Activated T-cell treated with anti-CD3 and anti-CD28 coated beads, Interleukin-2, amount 50 U/mL, for 1 hour (primary cell): ENCODE data around the gene CAMK4.
"Not testable (repeated sequence)": the region's sequence is repeated elsewhere in the genome, so short reads cannot be mapped to it uniquely, and the experiment has no call there.

Experiments used
- DNase-seq: peaks from one replicate; pipeline ENCODE4 v3.0.0-alpha.2; 2020

Gene CAMK4

GRCh38 chr5:111229871-111230810 lies 6.0 kb downstream of the CAMK4 start:
- DNase-seq = no peak

GRCh38 chr5:111231119-111231518 lies 6.9 kb downstream of the CAMK4 start:
- DNase-seq = peak; percentile 33

DNA sequence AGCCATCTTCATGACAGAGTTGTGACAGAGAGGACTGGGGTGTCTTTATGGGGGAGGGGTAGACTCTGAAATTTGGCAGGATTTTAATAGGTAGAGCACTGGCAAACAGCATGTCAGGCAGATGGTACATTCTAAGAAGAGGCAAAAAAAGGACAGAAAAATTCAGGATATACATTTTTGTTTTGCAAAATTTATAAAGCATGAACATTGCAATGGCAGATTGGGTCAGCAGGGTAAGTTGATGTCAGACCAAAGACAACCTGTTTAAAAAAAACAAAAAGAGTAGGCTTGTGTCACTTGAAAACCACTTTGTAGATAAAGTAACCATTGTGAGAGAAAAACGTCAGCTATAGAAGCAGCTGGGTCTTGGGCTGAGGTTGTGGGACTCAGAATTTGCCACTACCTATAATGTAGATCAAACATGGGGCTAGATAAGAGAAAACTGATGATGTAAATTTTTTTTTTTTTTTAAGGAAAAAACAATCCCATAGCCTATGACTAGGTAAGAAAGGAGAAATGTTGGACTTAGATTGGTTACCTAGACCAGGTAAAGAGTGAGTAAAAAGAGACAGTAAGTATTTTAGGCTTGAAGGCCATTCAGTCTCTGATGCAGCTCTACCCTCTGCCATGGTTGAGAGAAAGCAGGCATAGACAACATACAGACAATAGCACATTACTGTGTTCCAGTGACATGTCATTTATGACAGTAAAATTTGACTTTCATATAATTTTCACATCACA lies 8.3 kb downstream of the CAMK4 start:
- no peak for DNase-seq

DNA sequence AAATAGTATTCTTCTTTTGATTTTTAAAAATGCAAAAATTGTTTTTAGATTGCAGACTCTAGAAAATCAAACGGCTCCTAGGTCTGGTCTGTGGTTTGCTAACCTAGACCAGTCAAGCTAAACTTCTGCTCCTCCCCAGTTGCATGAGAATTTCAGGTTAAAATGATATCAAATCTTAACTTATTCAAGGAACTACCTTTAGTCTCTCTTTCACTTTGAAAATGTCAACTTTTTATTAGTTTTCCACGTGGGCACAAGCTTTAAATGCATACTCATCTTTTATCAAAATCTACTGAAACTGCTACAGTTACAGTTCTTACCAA lies 8.8 kb downstream of the CAMK4 start:
- DNase-seq = no peak

DNA sequence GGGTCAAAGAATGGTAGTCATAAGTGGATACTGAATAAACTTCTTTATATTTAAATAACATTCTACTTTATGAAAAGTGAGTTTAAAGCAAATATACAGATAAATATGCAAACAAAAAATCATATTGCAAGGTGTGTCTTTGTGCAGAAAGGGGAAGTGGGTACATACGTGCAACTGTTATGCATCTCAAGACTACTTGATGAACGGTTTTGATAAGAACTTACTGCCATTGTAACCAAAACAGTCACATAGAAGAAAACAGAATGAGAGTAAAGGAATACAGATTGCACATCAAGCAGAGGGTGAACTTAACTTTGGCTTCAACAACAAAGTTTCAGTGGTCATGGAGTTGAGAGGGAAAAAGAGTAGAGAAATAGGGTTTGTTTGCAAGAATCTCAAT lies 9.9 kb downstream of the CAMK4 start:
- no peak for DNase-seq

- DNase-seq = no peak
Measured at GRCh38 chr5:111235635-111236034, 11.5 kb downstream of the CAMK4 start.

DNA sequence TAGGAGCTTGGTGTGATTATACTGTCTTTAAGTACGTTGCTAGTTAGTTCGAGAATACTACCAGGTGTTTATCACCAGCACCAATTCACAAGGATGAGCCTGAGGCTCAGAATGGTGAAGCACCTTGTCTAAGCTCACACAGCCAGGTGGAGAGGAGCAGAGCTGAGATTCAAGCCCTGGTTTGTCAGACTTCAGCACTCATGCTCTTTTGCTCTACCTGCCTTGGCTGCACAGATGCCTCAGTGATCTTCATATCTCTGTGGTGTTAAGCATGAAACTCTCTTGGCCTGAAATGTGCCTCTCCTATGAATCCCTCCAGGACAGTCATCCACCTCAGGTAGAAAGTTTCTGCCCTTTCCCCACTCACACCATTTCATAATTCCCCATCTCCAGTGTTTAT lies 12.2 kb downstream of the CAMK4 start:
- no peak for DNase-seq

DNA sequence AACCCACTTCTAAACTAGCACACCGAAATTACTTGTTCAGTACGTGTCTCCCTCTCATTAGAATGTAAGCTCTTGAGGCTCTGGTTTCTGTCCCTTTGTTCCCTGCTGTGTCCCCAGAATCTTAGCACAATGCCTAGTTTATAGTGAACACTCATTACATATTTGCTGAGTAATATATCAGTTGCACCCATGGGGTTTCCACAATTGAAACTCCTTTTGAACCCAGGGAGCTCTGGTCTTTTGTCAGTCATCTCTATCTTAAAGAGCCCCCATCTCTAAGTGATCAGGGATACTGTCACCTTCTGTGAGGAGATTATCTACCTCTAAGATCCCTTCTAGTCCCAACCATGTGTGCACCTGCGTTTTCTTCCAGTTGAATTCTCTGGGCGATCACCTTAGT lies 12.8 kb downstream of the CAMK4 start:
- no peak for DNase-seq

DNA sequence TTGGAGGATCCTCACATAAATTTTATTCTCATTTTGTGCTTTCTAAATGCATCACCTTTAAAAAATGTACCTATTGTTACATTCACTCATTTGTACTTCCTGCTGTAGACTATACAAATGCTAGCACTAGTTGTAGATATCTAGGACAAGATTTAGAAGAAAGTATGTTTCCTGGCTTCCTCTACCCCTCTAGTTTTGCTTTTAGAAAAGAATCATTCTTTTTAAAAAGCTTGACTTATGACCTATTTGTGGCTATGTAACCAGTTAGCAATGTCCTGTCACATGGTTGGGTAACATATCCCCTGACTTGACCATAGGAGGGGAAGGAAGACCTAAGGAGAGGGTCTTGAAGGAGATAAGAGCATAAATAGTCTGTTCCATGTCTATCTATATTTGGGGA lies 13.3 kb downstream of the CAMK4 start:
- DNase-seq = no peak

GRCh38 chr5:111238431-111239225 lies 14.4 kb downstream of the CAMK4 start:
- no peak for DNase-seq

GRCh38 chr5:111241696-111242095 lies 17.5 kb downstream of the CAMK4 start:
- no peak for DNase-seq

DNA sequence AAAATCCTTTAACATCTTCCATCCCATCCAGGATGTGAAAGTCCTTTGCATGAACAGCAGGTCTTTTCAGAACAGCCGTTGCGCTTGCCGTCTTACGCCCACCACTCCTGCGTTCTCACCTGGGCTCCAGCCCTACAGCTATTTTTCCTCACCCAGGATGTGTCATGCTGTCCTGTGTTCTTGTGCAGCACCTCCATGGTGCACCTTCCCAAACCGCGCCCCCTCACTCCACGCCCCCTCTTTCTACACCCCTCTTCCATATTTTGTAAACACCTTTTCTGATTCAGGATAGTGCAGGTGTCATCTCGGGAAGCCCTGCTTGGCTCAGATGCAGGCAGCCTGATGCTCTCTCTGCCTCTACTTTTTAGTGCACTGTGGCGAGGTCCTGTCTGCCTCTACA lies 18.4 kb downstream of the CAMK4 start:
- no peak for DNase-seq

GRCh38 chr5:111243318-111243717 lies 19.1 kb downstream of the CAMK4 start:
- DNase-seq = no peak

- no peak for DNase-seq
Measured at GRCh38 chr5:111245654-111246053, 21.5 kb downstream of the CAMK4 start.

- no peak for DNase-seq
Measured at GRCh38 chr5:111246459-111246858, 22.3 kb downstream of the CAMK4 start.

DNA sequence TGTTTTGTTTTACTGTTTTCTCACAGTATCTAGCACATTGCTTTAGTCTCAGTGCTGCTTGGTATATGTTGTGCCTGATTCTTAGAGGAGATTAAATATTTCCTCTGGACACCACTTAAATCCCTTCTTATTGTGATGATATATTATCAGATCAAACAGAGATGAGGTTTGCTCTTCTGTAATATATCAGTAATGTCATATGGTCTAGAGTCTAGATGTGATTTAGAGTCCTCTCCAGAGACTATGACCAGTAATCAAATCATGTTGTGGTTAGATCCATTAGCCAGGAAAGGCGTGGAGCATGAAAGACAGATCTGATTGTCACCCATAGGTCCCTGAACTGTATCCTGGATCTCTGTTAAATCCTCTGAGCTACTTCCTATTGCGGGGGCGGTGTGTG lies 24.4 kb downstream of the CAMK4 start:
- DNase-seq = no peak

DNA sequence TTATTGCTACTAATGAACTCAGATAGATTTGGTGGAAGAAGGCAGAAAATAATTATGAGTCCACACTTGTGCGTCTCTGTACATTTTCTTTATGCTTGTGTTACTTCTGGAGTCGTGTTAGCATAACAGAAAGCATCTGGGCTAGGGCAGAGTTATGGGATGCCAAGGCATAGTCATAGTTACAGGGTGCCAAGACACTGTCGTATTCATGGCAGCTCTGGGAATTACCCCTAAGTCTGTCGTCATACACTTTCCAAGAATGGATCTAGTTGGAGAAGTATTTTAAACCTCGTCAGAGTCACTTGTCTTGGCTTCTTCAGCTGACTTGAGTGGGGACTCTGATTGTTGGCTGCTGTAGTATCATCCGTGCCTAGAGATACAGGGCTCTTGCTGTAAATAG lies 27.7 kb downstream of the CAMK4 start:
- DNase-seq = no peak

- DNase-seq = no peak
Measured at GRCh38 chr5:111252799-111253545, 28.8 kb downstream of the CAMK4 start.

- DNase-seq = peak; percentile 43
Measured at GRCh38 chr5:111254613-111255012, 30.4 kb downstream of the CAMK4 start.

- no peak for DNase-seq
Measured at GRCh38 chr5:111255169-111255568, 31.0 kb downstream of the CAMK4 start.

DNA sequence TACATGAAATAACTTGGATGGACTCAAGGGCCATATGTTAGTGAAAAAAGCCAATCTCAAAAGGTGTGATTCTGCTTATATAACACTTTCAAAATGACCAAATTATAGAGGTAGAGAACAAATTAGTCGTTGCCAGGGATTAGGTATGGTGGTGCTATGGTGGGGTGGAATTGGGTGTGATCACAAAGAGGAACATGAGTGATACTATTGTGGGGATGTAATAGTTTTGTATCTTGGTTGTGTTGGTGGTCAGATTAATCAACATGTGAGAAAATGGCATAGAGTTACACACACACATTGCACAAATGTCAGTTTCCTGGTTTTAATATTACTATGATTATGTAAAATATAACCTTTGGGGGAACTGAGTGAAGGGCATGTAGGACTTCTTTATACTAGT lies 31.9 kb downstream of the CAMK4 start:
- no peak for DNase-seq

DNA sequence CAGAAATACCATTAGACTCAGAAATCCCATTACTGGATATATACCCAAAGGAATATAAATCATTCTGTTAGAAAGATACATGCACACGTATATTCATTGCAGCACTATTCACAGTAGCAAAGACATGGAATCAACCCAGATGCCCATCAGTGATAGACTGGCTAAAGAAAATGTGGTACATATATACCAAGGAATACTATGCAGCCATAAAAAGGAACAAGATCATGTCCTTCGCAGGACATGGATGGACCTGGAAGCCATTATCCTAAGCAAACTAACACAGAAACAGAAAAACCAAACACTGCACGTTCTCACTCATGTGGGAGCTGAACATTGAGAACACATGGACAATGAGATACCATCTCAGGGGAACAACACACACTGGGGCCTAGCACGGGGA lies 33.4 kb downstream of the CAMK4 start:
- DNase-seq = not testable (repeated sequence)

DNA sequence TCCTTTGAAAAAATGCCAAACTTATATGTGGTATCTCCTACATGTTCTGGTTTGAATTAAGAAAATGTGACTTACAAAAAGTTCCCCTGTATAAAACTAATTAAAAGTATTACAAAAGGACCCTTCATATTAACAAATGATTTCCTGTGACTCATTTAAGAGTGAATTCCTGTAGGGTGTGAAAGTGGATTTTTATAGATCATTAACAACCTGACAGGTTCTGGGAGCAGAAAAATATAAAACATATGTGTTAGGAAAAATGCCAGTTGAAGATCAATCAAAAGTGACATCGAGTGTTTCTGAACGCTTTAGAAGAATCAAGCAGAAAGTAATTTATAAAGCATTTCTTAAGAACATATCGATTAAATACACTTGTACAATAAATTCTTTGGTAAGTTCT lies 35.5 kb downstream of the CAMK4 start:
- no peak for DNase-seq
